ENCODE data around the gene RNF144B.

RNF144B gene

GRCh38 chr6:18515767-18516166, 128.6 kb downstream of the RNF144B start:
- no peak overlapping the region for H3K4me3 ChIP-seq (replicated peaks; ENCODE audit: insufficient read depth, low read length)
- TF ChIP-seq GABPA (IDR thresholded peaks at IDR 0.05; ENCODE audit: low read depth) (no peak), CTCF (IDR thresholded peaks at IDR 0.05; ENCODE audit: insufficient read depth, low read length) (no peak), SPI1 (IDR thresholded peaks at IDR 0.05; ENCODE audit: borderline replicate concordance, low read depth) (no peak), POLR2AphosphoS5 (IDR thresholded peaks at IDR 0.05; ENCODE audit: low read depth) (no peak)
- TF ChIP-seq, protein P1, sequence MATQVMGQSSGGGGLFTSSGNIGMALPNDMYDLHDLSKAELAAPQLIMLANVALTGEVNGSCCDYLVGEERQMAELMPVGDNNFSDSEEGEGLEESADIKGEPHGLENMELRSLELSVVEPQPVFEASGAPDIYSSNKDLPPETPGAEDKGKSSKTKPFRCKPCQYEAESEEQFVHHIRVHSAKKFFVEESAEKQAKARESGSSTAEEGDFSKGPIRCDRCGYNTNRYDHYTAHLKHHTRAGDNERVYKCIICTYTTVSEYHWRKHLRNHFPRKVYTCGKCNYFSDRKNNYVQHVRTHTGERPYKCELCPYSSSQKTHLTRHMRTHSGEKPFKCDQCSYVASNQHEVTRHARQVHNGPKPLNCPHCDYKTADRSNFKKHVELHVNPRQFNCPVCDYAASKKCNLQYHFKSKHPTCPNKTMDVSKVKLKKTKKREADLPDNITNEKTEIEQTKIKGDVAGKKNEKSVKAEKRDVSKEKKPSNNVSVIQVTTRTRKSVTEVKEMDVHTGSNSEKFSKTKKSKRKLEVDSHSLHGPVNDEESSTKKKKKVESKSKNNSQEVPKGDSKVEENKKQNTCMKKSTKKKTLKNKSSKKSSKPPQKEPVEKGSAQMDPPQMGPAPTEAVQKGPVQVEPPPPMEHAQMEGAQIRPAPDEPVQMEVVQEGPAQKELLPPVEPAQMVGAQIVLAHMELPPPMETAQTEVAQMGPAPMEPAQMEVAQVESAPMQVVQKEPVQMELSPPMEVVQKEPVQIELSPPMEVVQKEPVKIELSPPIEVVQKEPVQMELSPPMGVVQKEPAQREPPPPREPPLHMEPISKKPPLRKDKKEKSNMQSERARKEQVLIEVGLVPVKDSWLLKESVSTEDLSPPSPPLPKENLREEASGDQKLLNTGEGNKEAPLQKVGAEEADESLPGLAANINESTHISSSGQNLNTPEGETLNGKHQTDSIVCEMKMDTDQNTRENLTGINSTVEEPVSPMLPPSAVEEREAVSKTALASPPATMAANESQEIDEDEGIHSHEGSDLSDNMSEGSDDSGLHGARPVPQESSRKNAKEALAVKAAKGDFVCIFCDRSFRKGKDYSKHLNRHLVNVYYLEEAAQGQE (IDR thresholded peaks at IDR 0.05; ENCODE audit: insufficient replicate concordance, low read depth), result no peak
- DNase-seq (ENCODE audit: low read depth in 1 of 2, low spot score in 1 of 2), result no peak
- H3K27me3 ChIP-seq (ENCODE audit: insufficient read depth, poor library complexity, severe bottlenecking), result peaks cover 2% of the 10 kb centered on the region
- H3K27ac ChIP-seq (replicated peaks), result no peak overlapping the region

Data from HL-60 (cell line).